Measurements from ENCODE around the gene ERLEC1.
"Not testable (repeated sequence)": the region's sequence is repeated elsewhere in the genome, so short reads cannot be mapped to it uniquely, and the experiment has no call there.

ERLEC1 gene, protein sequence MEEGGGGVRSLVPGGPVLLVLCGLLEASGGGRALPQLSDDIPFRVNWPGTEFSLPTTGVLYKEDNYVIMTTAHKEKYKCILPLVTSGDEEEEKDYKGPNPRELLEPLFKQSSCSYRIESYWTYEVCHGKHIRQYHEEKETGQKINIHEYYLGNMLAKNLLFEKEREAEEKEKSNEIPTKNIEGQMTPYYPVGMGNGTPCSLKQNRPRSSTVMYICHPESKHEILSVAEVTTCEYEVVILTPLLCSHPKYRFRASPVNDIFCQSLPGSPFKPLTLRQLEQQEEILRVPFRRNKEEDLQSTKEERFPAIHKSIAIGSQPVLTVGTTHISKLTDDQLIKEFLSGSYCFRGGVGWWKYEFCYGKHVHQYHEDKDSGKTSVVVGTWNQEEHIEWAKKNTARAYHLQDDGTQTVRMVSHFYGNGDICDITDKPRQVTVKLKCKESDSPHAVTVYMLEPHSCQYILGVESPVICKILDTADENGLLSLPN

GRCh38 chr2:53786705-53787613 lies at the start of gene ERLEC1, which contains the start of gene ASB3:
Gene ERLEC1 (plus strand): TSS chr2:53787044. CDS start chr2:53787211, 167 bp downstream.
Gene ASB3 (minus strand): TSS chr2:53786953. CDS start chr2:53765572, 21,381 bp downstream.
- peak; percentile 89 for DNase-seq

GRCh38 chr2:53737091-53737490 lies 49.8 kb upstream of the ERLEC1 start:
- no peak for DNase-seq

GRCh38 chr2:53739032-53739431 lies 47.8 kb upstream of the ERLEC1 start:
- DNase-seq: no peak

GRCh38 chr2:53740170-53740569 lies 46.7 kb upstream of the ERLEC1 start:
- DNase-seq: no peak

DNA sequence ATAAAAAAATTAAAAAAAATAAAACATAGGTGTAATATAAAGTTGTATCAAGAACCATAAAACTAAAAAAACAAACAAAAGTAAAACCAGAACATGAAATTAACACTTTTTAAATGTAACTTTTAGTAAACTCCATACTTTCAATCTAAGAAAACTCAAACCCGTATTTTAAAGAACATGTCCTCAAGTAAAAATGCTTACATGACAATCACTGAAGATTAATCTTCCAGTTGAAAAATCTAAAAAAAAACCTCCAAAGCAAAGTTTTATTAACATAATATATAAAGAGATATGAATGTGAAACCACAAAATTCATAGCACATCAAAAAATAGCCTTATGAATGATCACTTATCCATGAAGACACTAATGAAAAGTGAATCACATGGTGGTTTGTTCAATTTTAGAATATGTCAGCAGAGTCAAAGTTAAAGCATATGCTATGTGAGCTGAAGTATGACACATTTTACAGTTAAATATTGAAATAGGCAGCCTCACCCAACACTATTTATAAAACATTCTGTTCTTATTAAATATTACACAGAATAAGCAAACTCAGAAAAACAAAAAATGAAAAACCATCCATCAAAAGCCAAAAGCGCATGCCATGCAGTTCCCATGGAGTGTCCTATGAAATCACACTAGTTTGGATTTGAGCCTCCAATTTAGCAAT lies 42.3 kb upstream of the ERLEC1 start:
- no peak for DNase-seq

- DNase-seq: no peak
These were observed 36.6 kb upstream of the ERLEC1 start for GRCh38 chr2:53750041-53750768.

- no peak for DNase-seq
These were observed 35.1 kb upstream of the ERLEC1 start for GRCh38 chr2:53751728-53752127.

GRCh38 chr2:53752385-53752784 lies 34.5 kb upstream of the ERLEC1 start:
- DNase-seq: no peak

DNA sequence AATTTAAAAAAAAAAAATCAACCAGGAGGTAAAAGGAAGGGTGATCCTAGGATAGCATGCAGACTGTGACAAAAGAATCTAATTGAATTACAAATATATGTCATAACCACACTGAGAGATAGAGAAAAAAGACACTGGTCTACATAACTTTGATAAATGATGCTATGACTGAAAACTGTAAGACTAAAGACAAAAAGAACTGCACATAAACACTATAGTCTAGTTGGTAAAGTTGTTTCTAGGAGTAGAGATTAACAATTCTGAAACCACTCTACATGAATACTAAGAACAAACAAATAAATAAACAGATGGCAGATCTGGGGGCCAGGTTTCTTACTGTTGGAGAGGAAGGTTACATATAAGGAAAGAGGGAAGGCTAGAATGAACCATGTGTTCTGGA lies 33.8 kb upstream of the ERLEC1 start:
- no peak for DNase-seq

DNA sequence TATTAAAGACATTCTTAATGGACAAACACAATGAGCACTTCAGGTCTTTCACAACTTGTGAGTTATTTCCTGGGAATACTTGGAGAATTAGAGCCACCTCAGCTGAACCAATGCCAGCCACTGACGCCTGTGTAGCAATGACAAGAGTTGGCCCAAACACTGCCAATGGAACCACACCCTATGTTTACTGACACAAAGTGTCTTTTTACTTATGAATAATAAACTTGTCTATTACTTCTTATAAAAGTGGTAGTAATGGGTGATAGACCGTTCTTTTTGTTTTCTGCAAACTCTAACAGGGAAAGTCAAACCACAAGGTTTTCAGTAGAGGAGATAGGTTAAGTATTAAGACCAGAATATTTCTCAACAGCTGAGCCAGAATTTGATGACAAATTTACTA lies 31.7 kb upstream of the ERLEC1 start:
- no peak for DNase-seq

DNA sequence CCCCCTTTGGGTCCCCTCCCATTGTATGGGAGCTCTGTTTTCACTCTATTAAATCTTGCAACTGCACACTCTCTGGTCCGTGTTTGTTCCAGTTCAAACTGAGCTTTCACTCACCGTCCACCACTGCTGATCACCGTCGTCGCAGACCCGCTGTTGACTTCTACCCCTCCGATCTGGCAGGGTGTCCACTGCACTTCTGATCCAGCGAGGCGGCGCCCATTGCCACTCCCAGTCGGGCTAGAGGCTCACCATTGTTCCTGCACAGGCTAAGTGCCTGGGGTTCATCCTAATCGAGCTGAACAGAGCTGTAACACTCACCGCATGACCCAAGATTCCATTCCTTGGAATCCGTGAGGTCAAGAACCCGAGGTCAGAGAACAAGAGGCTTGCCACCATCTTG lies 30.2 kb upstream of the ERLEC1 start:
- no peak for DNase-seq

- not testable (repeated sequence) for DNase-seq
These were observed 29.6 kb upstream of the ERLEC1 start for GRCh38 chr2:53757206-53757605.

DNA sequence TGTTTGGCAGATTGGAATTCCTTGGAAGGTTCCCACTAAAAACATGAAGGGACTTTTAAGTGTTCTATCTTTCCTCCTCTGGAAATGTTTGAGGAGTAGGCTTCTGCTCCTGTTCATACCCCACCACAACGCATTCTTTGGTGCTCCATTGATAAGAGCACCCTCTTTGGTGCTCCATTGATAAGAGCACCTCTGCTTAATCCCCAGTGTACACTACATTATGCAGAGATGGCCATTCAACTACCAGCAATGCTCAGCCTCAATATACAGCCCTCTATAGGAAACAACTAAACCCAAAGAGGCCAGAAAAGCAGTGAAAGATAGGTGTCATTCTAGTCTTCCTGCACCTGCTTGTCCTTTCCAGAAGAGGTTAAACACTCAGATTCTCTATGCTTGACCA lies 21.1 kb upstream of the ERLEC1 start:
- DNase-seq: no peak

DNA sequence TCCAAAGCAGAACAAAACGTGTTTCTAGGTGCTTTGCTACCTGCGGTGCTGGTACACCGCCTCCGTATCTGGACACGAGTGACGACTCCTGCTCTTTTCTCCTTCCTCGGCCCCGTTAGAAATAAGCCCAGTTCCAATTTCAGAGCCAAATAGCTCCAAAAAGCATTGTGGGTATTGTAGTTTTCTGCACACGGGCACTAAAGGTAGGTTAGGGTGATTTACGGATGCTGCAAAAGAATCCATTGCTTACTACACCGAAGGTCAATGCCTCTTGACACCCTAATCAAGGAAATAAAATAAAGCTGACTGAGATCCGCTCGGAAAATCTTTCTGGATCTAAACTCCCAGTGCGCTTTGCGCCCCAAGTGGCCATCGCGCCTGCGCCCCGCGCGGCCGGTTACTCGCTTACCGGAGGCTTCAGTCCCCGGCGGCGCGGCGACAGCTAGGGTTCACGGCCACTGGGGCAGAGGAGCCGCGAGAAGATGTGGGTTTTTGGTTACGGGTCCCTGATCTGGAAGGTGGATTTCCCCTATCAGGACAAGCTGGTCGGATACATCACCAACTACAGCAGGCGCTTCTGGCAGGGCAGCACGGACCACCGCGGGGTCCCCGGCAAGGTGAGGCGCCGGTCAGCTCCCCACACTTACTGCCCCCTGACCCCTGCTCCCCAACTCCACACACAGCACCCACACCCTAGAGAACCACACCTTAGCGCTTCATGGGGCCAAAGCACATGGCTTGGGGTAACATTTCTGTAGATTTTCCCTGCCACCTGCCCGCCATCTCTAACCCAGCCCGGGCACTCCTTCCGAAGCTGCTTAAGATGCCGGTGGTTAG lies 19.2 kb upstream of the ERLEC1 start, which contains the start of gene CHAC2:
CHAC2 (plus strand) TSS at position 400 of the 837 bp plus-strand sequence; CDS start at position 483, 83 bp downstream.
- peak; percentile 86 for DNase-seq

DNA sequence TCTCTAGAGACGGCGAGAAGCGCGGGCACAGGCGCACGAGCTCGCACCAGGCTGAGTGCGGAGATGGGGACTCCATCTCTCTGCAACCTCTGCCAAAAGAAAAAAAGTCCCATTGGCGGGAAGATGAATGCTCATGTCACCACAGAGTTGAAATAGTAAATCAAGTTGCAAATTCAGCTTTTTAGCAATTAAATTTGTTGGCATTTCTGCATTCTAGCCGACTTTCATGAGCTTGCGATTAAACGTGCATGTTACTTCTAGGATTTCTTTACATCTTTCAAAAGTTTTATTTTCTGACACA lies 18.7 kb upstream of the ERLEC1 start:
- DNase-seq: no peak

DNA sequence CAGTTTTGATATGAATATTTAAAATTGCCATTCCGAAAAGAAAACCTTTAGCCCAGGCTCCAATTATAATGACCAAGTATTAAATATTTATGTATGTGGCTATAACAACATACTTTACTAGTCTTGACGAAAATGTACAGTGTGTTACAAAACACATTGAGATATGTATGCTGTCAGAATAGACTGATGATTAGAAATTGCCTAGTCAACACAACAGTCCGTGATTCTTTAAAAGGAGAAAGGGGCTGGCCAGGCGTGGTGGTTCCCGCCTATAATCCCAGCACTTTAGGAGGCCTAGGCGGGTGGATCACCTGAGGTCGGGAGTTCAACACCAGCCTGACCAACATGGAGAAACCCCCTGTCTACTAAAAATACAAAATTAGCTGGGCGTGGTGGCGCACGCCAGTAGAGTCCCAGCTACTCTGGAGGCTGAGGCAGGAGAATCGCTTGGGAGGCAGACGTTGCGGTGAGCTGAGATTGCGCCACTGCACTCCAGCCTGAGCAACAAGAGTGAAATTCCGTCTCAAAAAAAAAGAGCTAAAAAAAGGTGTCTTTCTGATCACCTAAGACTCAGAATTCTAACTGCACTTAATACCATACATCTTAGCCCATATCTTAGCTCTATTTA lies 17.4 kb upstream of the ERLEC1 start:
- no peak for DNase-seq

GRCh38 chr2:53770264-53770663 lies 16.6 kb upstream of the ERLEC1 start:
- no peak for DNase-seq

- no peak for DNase-seq
These were observed 9.7 kb upstream of the ERLEC1 start for GRCh38 chr2:53777134-53777533.

GRCh38 chr2:53778536-53779162 lies 8.2 kb upstream of the ERLEC1 start:
- no peak for DNase-seq

- DNase-seq: no peak
These were observed 6.8 kb upstream of the ERLEC1 start for GRCh38 chr2:53780056-53780455.

All from CD4-positive, alpha-beta T cell treated with Interleukin-15 for 1 hour (primary cell).